Fibroblast of the conjunctiva (primary cell): Measurements from ENCODE around the gene SUFU.

Source experiments
- DNase-seq: peaks from one replicate; pipeline ENCODE4 v3.0.0-alpha.2; 2010; ENCODE audit warnings: low read depth

The SUFU gene

GRCh38 chr10:102550636-102551210 lies 47.0 kb downstream of the SUFU start:
- DNase-seq, result no peak

GRCh38 chr10:102552533-102552932 lies 48.8 kb downstream of the SUFU start:
- no peak for DNase-seq

- DNase-seq, result no peak
Observed at GRCh38 chr10:102553771-102554170, 50.0 kb downstream of the SUFU start.

- DNase-seq, result no peak
Observed at GRCh38 chr10:102554531-102554930, 50.8 kb downstream of the SUFU start.

DNA sequence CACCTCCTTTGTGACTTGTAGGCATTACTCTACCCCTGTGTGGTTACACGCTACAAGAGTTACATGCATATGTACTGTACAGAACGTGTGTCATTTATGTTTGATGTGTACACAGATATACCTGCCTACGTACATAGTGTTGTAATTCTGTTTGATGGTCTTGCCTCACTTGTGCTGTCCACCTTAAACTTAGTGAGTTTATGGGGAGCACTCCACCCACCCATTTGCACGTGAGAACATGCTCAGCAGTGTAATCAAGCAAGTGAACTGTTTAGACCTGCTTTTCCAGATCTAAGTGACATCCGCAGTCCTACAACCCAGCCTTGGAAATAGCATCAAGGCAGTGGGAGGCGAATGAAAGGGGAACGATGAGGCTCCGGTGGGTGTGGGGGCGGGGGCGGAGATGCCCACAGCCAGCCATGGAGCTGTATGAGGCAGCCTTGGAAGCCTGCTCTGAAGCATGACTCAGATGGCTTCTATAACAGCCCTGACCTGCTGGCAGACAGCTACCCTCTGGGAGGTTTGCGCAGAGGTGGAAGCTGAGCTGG lies 52.1 kb downstream of the SUFU start:
- DNase-seq, result peak; percentile 33

DNA sequence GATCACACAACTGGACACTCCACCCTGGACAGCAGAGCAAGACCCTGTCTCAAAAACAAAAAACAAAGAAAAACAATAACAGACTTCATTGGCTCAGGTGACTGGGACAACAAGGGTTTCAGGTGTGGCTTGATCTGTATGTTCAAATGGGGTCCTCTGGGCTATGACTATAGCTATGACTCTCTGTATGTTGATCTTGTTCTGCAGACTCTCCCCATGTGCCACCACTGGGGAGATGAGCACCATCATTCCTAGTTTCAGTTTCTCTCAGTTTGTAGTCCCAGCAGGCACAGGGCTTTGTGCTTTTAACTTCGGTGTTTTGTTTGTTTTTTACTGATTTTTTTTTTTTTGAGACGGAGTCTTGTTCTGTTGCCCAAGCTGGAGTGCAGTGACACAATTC lies 53.8 kb downstream of the SUFU start:
- DNase-seq, result no peak

GRCh38 chr10:102559764-102560163 lies 56.0 kb downstream of the SUFU start:
- no peak for DNase-seq

DNA sequence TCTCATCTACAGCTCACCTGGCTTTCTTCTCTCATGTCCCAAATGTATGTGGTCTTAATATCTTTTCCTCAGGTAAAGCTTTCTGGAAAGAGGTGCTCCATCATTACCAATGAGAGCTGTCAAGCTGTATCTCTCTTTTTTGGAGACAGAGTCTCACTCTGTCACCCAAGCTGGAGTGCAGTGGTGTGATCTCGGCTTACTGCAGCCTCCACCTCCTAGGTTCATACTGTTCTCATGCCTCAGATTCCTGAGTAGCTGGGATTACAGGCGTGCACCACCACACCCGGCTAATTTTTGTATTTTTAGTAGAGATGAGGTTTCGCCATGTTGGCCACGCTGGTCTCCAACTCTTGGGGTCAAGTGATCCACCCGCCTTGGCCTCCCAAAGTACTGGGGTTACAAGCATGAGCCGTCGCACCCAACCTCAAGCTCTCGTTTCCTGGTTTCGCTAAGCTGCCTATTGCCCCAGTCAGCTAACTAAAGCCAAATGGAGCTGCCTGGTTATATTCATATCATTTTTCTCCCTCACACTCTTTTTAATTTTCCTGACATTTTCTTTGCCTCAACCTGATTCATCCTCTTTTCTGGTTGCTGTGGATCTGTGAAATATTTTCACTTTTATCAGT lies 60.5 kb downstream of the SUFU start:
- DNase-seq, result no peak

- DNase-seq, result no peak
Observed at GRCh38 chr10:102565793-102566192, 62.0 kb downstream of the SUFU start.

DNA sequence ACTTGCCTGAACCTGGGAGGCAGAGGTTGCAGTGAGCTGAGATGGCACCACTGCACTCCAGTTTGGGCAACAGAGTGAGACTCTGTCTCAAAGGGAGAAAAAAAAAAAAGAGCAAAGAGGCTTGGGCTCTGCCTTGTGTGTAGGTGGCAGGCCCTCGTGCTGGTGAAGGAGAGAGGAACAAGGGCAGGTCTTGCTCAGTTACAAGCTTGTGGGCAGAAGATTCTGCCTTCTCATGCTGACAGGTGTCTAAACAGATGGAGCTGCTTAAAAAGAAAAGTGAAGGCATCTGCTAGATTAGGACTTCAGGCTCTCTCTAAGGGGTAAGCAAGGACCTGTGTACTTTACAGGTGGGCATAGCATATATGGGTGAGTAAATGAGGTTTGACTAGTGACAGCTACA lies 75.0 kb downstream of the SUFU start:
- no peak for DNase-seq

GRCh38 chr10:102579328-102579727 lies 75.6 kb downstream of the SUFU start:
- no peak for DNase-seq

DNA sequence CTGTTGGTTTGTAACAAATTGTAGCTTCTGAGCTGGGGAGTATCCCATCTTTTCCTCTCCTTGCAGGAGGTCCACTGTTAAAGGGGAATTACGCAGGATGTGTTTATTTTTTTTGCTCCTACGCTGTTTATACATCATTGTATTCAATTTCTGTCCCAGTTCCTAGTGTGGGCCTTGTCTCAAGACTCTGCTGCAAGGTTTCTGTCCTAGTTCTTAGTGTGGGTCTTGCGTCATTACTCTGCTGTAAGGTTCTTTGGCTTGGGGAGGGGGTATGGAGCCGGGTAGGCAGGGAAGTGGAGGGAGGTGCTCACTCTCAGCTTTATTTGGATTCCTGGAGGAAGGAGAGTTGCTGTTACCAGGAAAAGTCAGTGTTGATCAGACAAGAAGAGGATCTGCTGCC lies 76.5 kb downstream of the SUFU start:
- DNase-seq, result no peak

GRCh38 chr10:102581401-102581800 lies 77.6 kb downstream of the SUFU start:
- DNase-seq, result no peak

- DNase-seq, result no peak
Observed at GRCh38 chr10:102581981-102582580, 78.3 kb downstream of the SUFU start.

DNA sequence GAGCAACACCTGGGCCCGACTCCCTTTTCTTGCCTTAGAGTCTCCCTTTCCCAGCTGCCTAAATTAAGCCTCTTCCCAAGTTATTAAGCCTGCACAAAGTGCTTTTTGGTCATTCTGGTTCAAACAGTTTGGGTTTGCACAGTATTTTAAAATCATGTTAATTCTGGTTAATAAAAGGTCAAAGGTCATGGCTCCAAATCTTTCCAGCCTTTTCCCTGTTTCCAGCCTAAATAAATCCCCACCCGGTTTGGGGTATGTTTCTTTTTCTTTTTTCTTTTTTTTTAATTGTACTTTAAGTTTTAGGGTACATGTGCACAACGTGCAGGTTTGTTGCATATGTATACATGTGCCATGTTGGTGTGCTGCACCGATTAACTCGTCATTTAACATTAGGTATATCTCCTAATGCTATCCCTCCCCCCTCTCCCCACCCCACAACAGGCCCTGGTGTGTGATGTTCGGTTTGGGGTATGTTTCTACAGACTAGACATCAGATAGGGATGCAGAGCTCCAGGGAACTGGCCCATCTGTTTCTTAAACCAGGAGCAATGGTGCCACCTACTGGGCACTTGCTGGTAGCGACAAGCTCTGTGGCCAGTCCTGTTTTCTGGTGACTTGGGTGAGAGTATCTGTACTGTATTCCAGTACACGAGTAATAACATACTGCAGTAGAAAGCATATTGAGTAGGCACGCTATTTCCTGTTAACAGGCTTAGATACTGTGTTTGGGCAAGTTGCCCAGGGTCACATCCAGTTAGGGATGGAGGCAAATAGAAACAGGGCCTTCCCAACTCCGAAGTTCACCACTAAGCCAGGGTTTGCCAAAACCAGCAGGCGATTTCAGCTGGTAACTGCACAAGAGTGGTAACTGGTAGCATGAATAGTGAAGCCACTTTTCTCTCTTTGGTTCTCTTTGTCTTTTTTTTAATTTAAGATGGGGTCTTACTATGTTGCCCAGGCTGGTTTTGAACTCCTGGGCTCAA lies 80.0 kb downstream of the SUFU start:
- peak; percentile 87 for DNase-seq

DNA sequence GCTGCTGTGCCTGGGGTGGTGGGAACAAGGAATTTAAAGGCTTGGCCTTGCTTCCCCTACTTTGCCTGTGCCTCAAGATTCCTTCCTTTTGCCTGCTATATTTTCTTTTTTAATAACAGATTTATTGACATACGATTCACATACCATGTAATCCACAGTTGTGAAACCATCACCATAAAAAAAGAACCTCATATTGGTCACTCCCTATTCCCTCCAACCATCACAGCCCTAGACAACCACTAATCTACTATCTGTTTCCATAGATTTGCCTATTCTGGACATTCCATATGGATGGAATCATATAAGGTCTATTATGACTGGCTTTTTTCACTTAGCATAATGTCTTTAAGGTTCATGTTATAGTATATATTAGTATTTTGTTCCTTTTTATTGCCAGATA lies 81.3 kb downstream of the SUFU start:
- no peak for DNase-seq

DNA sequence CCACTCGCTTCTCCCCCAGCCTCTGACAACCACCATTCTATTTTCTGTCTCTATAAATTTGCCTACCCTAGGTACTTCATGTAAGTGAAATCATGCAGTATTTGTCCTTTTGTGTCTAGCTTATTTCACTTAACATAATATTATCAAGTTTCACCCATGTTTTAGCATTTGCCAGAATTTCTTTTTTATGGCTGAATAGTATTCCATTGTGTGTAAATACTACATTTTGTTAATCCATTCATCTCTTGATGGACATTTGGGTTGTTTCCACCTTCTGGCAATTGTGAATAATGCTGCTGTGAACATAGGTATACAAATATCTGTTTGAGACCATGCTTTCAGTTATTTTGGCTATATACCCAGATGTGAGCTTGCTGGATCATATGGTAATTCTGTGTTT lies 83.1 kb downstream of the SUFU start:
- no peak for DNase-seq

DNA sequence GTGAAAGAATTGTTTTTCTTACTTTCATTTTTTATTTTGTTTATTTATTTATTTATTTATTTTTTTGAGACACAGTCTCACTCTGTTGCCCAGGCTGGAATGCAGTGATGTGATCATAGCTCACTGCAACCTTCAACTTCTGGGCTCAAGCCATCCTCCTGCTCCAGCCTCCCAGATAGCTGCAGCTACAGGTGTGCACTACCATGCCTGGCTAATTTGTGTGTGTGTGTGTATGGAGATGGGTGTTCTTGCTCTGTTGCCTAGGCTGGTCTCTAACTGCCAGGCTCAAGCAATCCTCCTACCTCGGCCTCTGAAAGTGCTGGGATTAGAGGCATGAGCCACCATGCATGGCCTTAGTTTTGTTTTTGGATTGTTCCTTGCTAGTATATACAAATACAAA lies 85.1 kb downstream of the SUFU start:
- DNase-seq, result no peak

DNA sequence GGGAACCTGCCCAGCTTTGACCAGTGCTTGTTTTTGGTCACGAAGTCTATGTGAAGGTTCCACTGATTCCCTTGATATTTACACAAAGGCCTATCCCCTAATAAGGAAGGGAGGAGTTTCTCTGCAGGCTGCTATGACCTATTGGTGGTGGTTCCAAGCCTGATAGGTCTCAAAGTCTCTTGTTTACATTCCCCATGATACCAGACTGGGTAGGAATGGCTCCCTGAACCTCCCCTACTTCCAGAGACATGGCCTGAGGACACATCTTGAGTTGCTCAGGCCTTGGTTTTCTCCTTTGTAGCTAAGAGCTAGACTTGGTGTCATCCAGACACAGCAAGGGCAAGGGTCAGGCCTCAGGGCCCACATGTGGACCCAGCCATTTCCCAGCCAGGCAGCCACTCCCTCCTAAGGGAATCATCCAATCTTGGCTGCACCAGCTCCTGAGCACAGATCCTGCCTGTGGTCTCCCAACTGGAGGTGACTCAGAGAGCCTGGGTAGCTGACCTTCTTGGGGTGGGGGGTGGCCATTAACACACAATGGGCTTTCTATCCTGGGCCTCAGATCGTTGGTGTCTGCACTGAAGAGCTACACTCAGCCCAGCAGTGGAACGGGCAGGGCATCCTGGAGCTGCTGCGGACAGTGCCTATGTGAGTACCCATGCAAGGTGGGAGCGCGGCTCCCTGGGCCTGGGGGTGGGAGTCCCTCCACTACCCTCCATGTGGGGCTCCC lies 89.5 kb downstream of the SUFU start:
- no peak for DNase-seq

DNA sequence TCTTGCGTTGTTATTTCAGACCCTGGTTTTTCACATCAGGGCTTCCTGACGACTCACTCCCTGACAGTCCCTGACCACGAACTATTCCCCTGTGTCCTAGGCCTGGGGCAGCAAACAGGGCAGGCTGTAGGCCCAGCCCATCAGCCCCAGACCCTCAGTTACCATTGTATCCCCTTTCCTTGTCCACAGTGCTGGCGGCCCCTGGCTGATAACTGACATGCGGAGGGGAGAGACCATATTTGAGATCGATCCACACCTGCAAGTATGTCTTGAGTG lies 90.0 kb downstream of the SUFU start:
- no peak for DNase-seq

GRCh38 chr10:102595293-102595692 lies 91.5 kb downstream of the SUFU start:
- no peak for DNase-seq

DNA sequence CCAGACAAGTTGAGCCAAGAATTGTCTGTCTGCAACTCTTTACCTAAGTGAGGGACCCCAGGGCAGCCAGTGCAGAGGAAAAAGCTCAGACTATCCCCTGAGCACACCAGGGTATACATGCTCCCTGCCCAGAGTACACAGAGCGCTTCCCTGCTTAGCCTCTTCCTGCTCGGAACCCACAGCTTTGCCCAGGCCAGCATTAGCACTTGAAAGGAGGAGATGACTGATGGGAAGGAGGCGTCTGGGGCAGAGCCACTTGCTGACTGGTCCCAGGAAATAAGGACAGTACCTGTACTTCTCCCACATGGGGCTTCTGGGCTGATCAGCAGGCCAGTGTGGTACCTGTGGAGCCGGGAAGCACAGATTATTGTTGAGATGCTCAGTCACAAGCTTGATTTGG lies 92.1 kb downstream of the SUFU start:
- DNase-seq, result no peak
